HG03432 (cell line): ENCODE data around the gene C14orf119.

Source experiments
- ATAC-seq: cut with Tn5 transposase; IDR thresholded peaks from one replicate; pipeline ENCODE4 v1.9.1; 2021; ENCODE audit warnings: mild to moderate bottlenecking, moderate library complexity; ENCODE audit not compliant: unreplicated experiment

The C14orf119 gene, protein sequence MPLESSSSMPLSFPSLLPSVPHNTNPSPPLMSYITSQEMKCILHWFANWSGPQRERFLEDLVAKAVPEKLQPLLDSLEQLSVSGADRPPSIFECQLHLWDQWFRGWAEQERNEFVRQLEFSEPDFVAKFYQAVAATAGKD

DNA sequence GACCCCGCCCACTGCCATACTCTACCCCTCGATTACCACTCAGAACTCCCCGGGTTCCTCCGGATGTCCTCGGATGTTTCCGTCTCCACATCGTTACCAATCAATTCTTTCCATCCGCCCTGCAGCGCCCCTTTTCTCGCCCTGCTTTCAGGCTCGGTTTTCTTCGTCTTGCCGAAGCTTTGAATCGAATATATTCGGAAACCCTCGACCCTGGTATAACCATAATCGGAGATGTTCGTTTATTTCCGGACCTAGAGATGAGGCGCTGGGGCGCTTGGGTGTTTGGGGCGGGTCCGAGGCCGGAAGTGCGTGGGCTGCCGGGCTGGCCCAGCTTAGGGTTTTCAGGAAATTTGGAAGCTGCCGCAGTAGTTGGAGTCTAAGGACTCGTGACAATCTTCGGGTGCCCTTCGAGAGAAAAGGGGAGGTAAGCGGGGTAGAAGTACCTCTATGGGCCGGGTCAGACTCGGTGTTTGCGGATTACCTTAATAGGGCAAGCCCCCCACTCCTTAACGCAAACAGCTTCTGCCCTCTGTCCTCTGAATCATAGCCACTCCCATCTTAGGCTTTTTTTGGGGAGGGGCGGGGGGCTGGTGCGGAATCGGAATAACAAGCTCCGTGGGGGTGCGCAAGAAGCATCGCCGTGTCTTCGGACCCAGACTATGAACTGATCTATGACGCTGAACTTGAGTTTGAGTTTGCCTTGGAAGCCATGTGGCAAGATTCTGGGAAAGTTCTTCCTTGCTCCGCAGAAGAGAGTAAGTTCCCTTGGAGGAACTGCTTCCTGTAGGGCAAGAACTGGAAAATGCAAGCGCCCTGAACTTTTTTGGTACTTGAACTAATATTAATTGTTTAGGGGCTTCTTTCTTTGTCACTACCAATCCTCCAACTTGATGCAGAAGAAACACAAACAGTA is at the start of gene C14orf119:
Gene C14orf119 (plus strand): TSS at position 310 of the 913 bp plus-strand sequence. CDS start 2,154 bp downstream, outside the sequence.
- peak; percentile 91 for ATAC-seq

DNA sequence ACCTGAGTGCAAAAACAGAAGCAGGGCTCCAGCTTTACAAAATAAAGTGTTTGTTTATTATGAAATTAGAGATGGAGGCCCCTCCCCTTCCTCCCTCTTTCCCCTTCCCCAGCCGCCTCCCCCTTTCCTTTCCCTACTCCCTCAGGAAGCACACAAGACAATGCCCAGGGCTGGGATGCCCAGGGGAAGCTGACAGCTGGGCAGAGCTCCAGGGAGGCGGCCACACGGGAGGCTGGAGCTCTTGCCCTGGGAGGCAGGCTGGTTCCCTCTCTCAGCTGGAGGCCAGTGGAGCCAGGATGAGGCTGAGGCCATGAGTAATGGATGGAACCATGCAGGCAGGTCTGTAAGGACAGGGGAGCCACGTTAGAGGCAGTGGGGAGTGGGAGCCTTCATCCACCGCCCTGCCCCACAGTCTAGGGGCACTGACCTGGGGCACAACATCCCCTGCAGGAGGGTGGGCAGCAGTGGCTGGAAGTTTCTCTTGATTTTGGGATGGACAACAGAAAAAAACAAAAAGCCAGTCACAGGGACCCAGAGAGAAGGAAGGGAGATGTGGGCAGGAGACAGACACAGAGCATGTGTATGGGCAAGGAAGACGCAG is 48.2 kb upstream of the C14orf119 start:
- ATAC-seq, result no peak

DNA sequence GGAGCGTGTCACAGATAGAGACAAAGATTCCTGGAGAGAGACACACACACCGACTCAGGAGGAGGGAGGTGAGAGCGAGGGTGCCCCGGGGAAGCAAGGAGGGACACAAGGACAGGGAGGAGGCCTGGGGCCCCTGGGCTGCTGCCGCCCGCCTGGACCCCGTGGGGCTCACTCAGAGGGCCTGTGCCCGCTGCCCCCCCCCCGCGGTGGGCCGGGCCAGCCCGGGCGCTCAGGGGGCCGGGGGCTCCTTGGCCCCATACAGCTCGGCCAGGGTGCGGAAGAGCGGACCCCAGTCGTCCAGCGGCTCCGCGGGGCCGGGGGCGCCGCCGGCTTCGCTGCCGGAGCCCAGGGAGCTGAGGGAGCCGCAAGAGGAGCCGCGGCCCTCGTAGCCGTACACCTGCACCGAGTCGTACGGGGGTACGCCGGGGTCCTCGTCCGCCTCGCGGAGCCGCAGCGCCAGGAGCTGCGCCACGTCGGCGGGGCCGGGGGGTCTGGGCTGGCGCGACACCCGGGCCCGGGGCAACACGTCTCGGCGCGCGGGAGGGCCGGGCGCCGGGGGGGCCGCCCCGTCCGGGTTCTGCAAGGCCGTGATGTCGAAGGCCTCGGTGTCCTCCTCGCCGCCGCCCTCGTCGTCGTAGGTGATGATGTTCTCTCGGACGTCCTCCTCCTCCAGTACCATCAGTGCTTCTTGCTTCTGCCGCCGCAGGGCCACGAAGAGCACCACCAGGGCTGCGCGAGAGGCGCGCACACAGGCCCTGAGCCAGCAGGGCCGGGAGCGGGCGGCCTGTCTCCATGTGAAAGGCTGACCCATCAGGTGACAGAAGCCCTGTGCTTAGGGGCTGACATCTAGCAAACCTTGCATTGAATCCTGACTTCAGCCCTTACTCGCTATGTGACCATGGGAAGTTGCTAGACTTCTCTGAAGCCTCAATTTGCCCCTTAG is 47.3 kb upstream of the C14orf119 start:
- ATAC-seq, result no peak

DNA sequence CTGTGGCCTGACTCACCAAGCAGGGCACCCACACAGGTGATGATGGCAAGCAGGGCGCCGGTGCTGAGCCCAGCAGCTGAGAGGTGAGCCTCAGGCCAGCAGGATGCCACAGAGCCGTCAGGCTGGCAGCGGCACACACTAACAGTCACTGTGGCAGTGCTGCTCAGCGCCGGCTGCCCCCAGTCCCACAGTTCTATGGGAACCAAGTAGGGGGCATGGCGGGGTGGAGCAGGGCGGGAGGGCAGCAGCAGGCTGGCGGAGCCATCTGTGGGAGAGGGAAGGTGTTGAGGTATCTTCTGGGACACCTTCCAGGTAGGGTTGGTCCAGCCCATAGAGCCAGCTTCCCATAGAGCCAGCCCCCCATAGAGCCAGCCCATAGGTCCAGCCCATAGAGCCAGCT is 46.3 kb upstream of the C14orf119 start:
- ATAC-seq, result no peak

DNA sequence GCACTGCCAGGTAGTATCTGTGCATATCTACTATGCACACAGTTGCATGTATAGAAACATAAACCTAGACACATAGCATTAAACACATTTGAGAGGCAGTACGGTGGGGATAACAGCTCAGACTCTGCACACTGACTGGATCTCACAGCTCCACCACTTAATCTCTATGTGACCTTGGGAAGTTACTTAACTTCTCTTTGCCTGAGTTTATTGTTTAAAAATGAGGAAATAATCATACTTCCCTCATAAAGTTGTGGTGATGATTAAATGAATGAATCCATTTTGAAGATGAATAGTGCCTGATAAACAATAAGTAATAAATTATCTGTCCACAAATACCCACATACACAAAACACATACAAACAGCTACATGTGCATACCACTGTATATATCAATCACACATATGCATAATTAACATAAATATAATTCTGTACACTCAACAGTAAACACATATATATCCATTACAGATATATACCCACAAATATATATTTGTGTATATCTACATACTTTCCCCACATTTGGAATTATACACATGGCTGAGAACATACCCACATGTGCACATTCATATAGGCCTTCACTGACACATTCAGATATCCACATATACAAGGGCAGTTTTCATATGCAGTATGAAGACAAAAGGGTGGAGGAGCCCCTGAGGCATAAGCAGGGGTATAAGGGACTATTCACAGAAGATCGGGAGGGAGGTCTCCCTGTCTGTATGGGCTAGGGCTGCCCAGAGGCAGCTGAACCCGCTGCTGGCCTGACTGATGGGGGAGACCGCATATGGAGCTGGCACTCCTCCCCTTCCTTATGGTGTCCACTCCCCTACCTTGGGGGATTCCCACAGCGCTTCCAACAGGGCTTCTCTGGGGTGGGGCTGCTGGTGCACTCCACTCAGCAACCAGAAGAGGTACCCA is 43.9 kb upstream of the C14orf119 start:
- ATAC-seq, result no peak

DNA sequence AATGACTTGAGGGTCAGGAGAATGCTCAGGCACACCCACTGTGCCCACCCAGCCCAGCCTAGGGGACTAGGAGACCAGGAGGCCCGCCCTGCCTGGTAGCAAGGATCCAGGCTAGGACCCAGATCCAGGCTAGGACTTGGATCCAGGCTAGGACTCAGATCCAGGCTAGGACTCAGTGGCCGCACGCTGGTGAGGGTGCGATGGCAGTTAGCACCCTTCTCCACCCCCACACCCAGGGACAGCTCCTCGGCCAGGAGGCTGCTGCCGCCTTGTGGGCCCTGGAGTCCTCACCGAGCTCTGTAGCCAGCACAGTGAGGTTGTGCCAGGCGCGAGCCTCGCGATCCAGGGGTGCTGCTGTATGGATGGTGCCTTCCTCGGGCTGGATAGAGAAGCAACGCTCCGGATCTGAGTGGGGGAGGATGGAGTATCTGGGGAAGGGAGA is 43.1 kb upstream of the C14orf119 start:
- no peak for ATAC-seq

DNA sequence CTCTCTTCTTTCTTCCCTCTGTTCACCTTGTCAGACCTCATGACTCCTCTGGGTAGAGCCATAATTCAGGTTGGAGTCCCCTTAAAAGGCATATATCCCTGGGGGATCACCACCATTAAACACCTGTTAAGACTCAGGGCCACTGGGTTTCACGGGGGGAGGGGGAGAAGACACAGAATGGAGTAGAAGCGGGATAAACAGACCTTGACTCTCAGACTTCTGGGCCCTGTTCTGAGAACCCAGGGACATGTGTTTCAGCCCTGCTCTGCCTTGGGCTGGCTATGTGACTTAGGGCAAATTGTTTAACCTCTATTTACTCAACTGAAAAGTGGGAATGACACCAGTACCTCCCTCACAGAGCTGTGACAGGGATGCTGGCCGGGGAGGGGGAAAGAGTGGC is 42.6 kb upstream of the C14orf119 start:
- no peak for ATAC-seq

DNA sequence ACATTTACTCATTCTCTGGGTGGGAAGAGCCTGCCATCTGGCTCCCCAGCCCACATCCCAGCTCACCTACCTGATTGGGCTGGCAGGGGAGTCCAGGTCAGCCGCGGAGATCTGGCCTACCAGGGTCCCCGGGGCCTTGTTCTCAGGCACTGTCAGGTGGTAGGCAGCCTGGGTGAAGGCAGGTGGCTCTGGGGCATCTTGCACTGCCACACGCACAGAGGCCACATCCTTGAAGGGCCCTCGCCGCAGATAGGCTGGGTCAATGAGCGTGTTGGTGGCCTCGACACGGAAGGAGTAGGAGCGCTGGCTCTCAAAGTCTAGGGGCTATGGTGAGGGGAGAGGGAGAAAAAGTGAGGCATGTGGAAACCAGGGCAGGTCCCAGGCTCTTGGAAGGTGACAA is 41.9 kb upstream of the C14orf119 start:
- ATAC-seq, result no peak

DNA sequence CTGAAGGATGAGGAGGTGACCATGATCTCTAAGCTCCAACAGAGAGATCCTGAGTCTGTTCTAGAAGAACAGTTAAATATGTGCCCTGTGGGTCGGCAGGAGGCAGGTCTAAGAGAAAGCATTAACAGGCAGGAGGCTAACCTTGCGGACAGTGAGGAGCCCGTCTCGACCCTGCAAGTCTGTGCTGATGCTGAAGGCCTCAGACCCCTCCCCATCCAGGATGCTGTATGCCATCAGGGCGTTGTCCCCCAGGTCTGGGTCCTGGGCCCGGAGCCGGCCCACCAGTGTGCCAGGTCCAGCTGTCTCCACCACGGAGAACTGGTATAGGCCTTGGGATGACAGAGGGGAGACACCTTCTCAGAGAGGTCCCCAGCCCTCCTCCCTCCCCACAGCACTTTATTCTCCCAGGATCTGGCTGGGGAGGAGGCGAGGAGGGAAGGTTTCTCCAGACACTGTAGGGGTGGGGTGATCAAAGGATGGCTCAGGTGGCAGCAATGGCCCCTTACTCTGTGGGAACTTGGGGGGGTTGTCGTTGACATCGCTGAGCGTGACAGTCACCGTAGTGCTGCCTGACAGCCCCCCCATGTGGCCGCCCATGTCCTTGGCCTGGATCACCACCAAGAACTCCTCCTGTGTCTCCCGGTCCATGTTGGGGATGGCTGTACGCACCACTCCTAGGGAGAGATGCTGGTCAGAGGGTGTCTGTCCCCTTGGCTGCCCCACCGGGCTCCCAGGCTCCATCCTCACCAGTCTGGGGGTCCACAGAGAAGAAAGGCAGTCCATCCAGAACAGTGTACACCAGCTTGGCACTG is 41.1 kb upstream of the C14orf119 start:
- no peak for ATAC-seq

DNA sequence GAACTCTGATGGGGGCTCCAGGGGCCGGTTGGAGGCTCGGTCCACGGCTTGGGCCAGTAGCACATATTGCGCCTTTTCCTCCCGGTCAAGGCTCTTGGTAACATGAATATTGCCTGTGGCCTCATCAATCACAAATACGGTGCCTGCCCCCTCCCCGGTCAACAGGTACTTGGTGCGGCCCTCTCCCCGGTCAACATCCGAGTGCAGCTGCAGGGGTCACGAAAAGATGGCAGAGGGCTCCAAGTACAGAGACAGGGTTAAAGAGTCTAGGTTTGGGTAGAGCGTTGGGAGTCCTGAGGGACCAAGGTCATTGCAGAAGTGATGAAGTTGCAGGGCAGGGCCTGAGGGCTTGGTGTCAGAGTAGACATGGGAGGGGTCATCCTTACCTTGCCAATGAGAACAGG is 40.2 kb upstream of the C14orf119 start:
- no peak for ATAC-seq

DNA sequence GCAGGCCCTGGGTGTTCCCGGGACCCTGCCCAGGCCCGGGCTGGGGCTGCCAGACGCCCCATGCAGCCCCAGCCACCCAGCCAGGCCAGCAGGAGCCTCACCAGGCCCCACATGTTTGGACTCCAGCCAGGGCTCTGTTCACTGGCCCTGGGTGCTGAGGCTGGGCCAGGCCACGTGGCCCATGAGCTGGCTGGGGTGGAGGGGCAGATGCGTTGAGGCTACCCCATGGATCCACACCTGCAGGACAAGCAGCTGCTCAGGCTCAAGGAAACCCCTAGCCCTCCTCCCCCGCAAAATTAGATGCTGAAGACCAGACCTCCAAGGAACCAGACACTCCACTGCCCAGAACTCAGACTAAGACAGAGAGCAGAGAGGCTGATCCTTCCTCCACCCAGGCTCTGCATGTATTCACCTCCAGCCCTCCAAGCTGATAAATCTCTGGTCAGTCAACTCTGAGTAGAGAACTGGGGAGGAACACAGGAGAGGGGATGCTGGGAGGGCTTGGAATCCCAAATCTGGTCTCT is 39.6 kb upstream of the C14orf119 start:
- no peak for ATAC-seq

DNA sequence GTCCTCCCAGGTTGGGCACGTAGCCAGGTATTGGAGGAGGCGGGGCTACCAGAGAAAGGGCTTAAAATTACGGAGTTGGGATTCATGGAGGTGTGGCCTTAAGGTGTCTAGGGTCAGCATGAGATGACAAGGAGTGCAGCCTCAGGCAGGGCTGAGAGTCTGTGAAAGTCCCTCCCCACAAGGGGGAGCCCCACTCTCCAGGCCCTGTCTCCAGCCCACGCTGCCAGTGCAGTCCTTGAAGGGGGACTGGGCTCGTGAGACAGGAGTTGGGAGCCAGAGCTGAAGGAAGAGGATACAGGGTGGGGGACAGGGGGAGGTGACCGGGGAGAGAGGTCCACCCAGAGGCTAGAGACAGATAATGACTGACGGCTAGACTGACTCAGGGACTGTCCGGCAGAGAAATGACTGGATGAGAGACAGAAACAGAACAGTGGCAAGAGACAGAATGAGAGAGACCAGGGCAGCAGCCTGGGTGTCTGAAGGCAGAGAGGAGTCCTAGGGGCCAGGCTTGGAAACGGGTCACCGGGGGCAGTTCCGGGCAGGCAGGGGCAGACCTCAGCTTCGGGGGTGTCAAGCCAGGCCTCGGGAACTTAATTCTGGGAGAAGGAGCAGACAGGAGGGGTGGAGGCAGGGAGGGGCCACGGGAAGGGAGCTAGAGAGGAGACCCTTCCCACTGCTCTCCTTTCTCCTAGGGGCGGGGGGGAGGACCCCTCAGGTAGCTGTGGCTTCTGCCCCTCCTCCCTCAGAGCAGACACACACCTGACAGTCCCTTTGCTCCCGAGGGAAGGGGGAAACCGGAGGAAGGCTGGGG is 39.0 kb upstream of the C14orf119 start:
- ATAC-seq, result peak; percentile 60

DNA sequence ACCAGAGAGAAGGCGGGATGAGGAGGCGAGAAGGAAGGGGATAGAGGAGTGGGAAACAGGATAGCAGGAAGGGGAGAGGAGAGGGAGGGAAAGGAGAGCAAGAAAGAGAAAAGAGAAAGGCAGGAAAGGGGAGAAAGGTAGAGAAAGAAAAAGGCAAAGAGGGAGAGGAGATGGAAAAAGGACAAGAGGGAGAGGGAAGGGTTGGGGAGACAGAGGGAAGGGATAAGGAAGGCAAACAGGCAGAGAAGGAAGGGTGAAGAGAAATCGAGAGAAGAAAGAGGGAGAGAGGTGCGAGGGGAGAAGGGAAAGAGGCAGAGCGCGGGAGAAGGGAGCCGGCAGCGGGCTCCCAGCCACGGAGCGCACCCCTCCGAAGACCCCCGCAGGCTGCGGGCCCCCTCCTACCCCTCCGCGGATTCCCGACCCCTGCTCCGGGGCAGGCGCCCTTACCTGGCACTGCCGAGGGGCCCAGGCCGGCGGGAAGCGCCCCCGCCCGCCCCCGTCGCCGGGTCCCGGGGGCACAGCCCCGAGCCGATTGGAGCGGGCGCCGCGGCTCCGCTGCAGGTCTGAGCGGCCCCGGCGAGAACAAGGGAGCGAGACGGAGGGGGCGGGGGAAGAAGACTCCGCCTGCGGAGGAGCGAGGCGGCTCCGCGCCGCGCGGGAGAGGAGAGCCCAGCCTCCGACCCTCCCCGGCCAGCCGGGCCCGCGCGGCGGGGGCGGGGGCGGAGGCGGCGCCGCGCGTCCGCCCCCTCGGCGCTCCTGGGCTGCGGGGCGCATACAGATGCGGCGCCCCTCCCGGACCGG is 38.1 kb upstream of the C14orf119 start, which contains the start of gene CDH24:
Gene CDH24 (minus strand): TSS at position 565 of the 801 bp plus-strand sequence. CDS start 1,787 bp downstream, outside the sequence.
- ATAC-seq, result peak; percentile 66

DNA sequence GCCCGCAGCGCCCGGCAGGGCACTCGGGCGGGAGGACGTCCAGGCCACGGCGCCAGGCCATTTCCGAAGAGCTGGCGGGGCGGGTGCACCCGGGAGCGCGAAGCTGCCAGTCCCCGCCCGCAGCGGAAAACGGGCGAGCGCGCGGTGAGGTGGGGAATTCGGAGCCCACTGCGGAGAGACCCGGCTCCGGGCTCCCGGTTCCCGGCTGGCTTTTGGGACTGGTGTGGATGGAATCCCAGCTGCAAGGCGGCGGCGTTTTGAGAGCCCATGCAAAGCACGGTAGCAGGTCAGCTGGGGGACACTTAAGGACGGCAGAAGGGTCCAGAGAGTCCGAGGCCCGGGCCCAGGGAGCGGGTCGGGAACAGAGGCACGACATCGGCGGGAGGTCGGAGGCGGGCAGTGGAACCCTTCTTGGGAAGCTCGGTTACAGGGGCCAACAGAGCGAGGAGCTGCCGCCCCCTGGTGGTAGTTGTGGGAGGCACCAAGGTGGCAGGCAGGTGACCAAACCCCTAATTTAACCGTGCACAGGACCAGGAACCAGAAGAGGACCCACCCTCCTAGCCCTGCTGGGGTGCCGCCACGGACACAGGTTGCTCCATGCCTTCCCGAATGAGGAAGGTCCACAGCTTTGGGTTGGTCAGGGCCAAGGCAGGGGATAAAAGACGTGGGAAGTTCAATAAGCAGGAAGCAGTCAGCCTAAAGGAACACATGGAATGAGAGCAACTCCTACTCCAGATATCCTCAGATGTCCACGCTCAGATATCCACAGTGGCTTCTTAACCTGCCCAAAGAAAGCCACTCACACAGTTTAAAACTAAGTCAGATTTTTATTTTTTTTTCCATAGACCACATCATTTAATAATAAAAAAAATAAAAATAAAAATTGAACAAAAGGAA is 37.3 kb upstream of the C14orf119 start:
- peak; percentile 67 for ATAC-seq

DNA sequence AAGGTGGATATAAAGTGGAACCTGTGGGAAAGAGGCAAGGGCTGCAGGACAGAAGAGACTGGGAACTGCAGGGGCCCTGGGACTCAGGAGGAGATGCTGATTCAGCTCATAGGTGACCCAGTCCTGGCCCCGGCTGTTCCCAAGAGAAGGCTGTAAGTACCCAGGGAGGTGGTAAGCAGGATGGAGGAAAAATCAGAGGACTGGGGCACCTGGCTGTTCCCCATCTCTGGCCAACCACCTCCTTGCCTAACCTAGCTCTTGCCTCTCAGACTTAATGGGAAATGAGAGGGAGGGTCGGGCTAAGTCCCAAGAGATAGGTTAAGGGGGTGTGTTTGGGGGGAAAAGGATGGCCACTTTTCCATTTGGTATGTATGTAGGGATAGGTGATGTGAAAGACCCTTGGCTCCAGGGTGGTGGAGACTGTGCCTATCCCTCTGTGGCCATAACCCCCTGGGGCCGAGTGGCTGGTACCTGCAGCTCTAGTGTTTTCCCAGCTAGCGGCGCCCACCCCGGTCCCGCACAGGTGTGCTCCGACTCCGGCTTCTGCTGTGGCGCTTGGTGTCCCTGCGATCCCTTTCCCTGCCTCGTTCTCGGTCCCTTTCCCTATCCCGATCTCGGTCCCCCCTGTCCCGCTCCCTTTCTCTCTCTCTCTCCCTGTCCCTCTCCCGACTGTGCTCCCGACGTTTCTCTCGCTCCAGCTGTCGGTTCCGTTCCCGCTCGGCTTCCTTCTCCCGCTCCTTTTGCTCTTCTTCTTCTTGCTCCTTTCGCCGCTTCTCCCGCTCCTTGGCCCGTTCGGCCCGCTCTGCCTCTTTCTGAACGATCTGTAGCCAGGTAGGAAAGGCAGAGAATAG is 36.4 kb upstream of the C14orf119 start:
- no peak for ATAC-seq
